Duodenal mucosa (tissue), 2 donors: ENCODE data around the gene ADAM29.
"Not testable (repeated sequence)": the region's sequence is repeated elsewhere in the genome, so short reads cannot be mapped to it uniquely, and the experiment has no call there.

Experiments
- H3K27ac ChIP-seq: one replicate; pipeline ENCODE4 v1.7.0; 2013; ENCODE audit warnings: low read depth, low read length
- H3K27me3 ChIP-seq, 2 donors: one replicate each; pipeline ENCODE4 v1.7.0; 2013; ENCODE audit warnings: low read length in 2 of 2, control low read depth in 1 of 2; ENCODE audit not compliant: insufficient read depth in 2 of 2, control insufficient read depth in 1 of 2
- H3K36me3 ChIP-seq, 2 donors: one replicate each; pipeline ENCODE4 v1.7.0; 2013; ENCODE audit warnings: low read length in 2 of 2, control low read depth in 1 of 2; ENCODE audit not compliant: insufficient read depth in 2 of 2, control insufficient read depth in 1 of 2
- H3K4me1 ChIP-seq, 2 donors: one replicate each; pipeline ENCODE4 v1.7.0; 2013; ENCODE audit warnings: low read length in 2 of 2, control low read depth in 1 of 2; ENCODE audit not compliant: insufficient read depth in 2 of 2, control insufficient read depth in 1 of 2
- H3K4me3 ChIP-seq, 2 donors: one replicate each; pipeline ENCODE4 v1.7.0; 2013; ENCODE audit warnings: low read length in 2 of 2, low read depth in 1 of 2
- H3K9ac ChIP-seq, 2 donors: one replicate each; pipeline ENCODE4 v1.7.0; 2013; ENCODE audit warnings: low read length in 2 of 2, low read depth in 1 of 2
- H3K9me3 ChIP-seq, 2 donors: one replicate each; pipeline ENCODE4 v1.7.0; 2013; ENCODE audit warnings: low read length in 2 of 2, control low read depth in 1 of 2; ENCODE audit not compliant: control insufficient read depth in 1 of 2

ADAM29 gene

DNA sequence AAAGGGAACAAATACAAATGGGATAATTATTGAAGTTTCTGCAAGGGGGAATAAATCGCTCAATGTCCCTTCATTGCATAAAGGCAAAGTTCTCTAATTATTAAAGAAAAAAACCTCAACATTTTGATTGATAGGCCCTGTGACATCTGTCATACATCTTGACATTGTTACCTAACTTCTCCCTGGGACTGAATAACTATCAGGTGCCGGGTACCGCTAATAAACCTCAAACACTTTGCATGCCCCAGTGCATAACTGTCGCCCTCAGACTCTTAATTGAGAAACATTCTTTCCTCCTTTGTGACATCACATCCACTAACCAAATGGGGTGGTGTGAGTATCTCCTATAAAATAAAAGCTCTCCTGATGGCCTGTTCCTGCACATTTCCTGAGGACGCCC is at the start of gene ADAM29:
TSS of gene ADAM29 (plus strand) at position 301 of the 400 bp plus-strand sequence. CDS start 57,168 bp downstream, outside the sequence.
- H3K9ac ChIP-seq = no peak within 1 kb of the TSS
- no peaks in the 10 kb centered on the region for H3K27me3 ChIP-seq
- no peaks in the 10 kb centered on the region for H3K9me3 ChIP-seq
- no peaks in the 10 kb centered on the region for H3K4me1 ChIP-seq
- H3K27ac ChIP-seq = no peak within 1 kb of the TSS
- no peak within 1 kb of the TSS for H3K4me3 ChIP-seq
- no peaks in the 10 kb centered on the region for H3K36me3 ChIP-seq

DNA sequence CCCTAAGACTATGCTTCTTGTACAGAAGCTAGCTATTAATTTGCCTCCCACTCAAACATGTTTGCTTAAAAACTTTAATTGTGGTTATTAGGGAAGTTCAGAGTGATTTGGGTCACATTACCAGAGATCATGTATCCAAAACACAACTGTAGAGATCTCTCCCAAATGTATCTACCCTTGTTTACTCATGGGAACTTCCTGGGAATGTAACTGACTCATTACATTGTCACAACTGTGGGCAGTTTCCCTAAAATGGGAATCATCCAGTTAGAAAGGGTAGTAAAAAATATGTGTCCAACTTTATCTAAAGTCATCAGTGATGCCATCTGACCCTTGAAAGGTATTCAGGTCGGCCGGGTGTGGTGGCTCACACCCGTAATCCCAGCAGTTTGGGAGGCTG is 48.8 kb upstream of the ADAM29 start:
- no peak overlapping the region for H3K27ac ChIP-seq
- H3K36me3 ChIP-seq = no peaks in the 10 kb centered on the region
- no peaks in the 10 kb centered on the region for H3K27me3 ChIP-seq
- H3K9ac ChIP-seq = no peak overlapping the region
- H3K9me3 ChIP-seq = no peaks in the 10 kb centered on the region
- no peak overlapping the region for H3K4me3 ChIP-seq
- H3K4me1 ChIP-seq = no peaks in the 10 kb centered on the region

GRCh38 chr4:174870311-174870710 is 47.8 kb upstream of the ADAM29 start:
- Histone ChIP-seq H3K36me3 (no peaks in the 10 kb centered on the region), H3K9me3 (no peaks in the 10 kb centered on the region), H3K27ac (no peak overlapping the region), H3K4me3 (no peak overlapping the region), H3K27me3 (no peaks in the 10 kb centered on the region), H3K9ac (no peak overlapping the region), H3K4me1 (no peaks in the 10 kb centered on the region)

DNA sequence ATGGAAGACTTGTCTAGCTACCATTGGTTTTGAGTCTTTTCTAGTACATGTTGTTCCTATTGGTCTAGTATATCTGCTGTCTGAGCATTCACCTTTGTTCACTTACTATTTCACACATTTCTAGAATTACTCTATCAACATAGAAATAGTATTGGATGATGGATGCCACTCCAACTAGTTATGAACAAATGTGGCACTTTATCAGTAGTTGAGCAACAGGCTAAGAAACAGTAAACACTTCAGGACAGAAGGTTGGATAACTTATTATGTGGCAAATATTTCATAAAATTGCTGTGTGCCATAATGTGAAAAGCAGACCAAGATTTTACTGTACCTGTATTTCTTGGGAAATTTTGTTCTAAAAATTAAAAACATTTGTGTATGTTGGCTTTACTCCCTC is 46.8 kb upstream of the ADAM29 start:
- no peaks in the 10 kb centered on the region for H3K4me1 ChIP-seq
- no peak overlapping the region for H3K4me3 ChIP-seq
- H3K27me3 ChIP-seq = no peaks in the 10 kb centered on the region
- no peak overlapping the region for H3K9ac ChIP-seq
- H3K36me3 ChIP-seq = no peaks in the 10 kb centered on the region
- no peak overlapping the region for H3K27ac ChIP-seq
- no peaks in the 10 kb centered on the region for H3K9me3 ChIP-seq

DNA sequence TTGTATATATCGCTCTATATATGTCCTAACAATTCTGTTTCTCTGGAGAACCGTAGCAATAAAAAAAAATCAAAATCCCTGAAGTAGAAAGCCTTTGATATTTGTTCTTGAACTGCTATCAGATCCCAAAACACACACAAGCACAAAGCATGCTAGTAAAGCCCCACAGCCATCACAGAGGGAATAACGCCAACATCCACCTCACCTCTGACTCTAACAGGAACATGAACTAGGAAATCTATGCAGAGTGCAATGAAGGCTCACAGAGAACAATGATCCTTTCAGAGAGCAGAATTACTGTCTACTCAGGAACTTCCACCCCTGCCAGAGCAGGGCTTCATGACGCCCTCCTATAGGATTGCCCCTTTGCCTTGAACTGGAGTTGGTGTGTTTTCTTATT is 45.0 kb upstream of the ADAM29 start:
- not testable (repeated sequence) for H3K36me3 ChIP-seq, H3K9me3 ChIP-seq, H3K27ac ChIP-seq

GRCh38 chr4:174873931-174874330 is 44.2 kb upstream of the ADAM29 start:
- H3K4me1 ChIP-seq = no peaks in the 10 kb centered on the region
- no peak overlapping the region for H3K4me3 ChIP-seq
- H3K27ac ChIP-seq = no peak overlapping the region
- no peaks in the 10 kb centered on the region for H3K9me3 ChIP-seq
- no peaks in the 10 kb centered on the region for H3K27me3 ChIP-seq
- no peaks in the 10 kb centered on the region for H3K36me3 ChIP-seq
- H3K9ac ChIP-seq = no peak overlapping the region

More for the DNA sequence above, 45.0 kb upstream of the ADAM29 start:
- H3K27me3 ChIP-seq, H3K4me1 ChIP-seq, H3K9ac ChIP-seq, H3K4me3 ChIP-seq: not testable (repeated sequence)

- no peak overlapping the region for H3K4me3 ChIP-seq
- no peak overlapping the region for H3K9ac ChIP-seq
- H3K27me3 ChIP-seq = no peaks in the 10 kb centered on the region
- no peaks in the 10 kb centered on the region for H3K4me1 ChIP-seq
- H3K36me3 ChIP-seq = no peaks in the 10 kb centered on the region
- H3K27ac ChIP-seq = no peak overlapping the region
- H3K9me3 ChIP-seq = no peaks in the 10 kb centered on the region
Observed at GRCh38 chr4:174874898-174875297, 43.3 kb upstream of the ADAM29 start.

GRCh38 chr4:174880001-174880400 is 38.2 kb upstream of the ADAM29 start:
- no peaks in the 10 kb centered on the region for H3K9me3 ChIP-seq
- no peaks in the 10 kb centered on the region for H3K4me1 ChIP-seq
- no peak overlapping the region for H3K9ac ChIP-seq
- no peaks in the 10 kb centered on the region for H3K36me3 ChIP-seq
- no peak overlapping the region for H3K27ac ChIP-seq
- no peaks in the 10 kb centered on the region for H3K27me3 ChIP-seq
- no peak overlapping the region for H3K4me3 ChIP-seq

- H3K27ac ChIP-seq = no peak overlapping the region
- no peaks in the 10 kb centered on the region for H3K27me3 ChIP-seq
- no peaks in the 10 kb centered on the region for H3K9me3 ChIP-seq
- no peaks in the 10 kb centered on the region for H3K4me1 ChIP-seq
- no peaks in the 10 kb centered on the region for H3K36me3 ChIP-seq
- no peak overlapping the region for H3K4me3 ChIP-seq
- H3K9ac ChIP-seq = no peak overlapping the region
Observed at GRCh38 chr4:174882317-174882992, 35.7 kb upstream of the ADAM29 start.

- no peaks in the 10 kb centered on the region for H3K4me1 ChIP-seq
Observed at GRCh38 chr4:174907508-174907907, 10.7 kb upstream of the ADAM29 start.

More at GRCh38 chr4:174907508-174907907, 10.7 kb upstream of the ADAM29 start:
- H3K27me3 ChIP-seq = no peaks in the 10 kb centered on the region
- H3K4me3 ChIP-seq = no peak overlapping the region
- H3K27ac ChIP-seq = no peak overlapping the region
- peaks cover 12% of the 10 kb centered on the region in 2 donors for H3K9me3 ChIP-seq
- H3K36me3 ChIP-seq = no peaks in the 10 kb centered on the region
- H3K9ac ChIP-seq = no peak overlapping the region
